SU-DHL-6 (cell line): ENCODE results near the gene CDKL5.

ENCODE experiments used
- EZH2phosphoT487 ChIP-seq: fragments of 200-600 bp; sonication (generic), shearing (Covaris generic); conservative IDR thresholded peaks from 2 replicates; pipeline ENCODE4 v1.6.1; 2018; ENCODE audit warnings: mild to moderate bottlenecking, antibody characterized with exemption, low read length, moderate library complexity, mixed read lengths
- TF ChIP-seq, protein P1 (sequence below): fragments of 200-600 bp; sonication (generic); IDR thresholded peaks from one replicate; pipeline ENCODE4 v1.5.1; 2017; ENCODE audit warnings: antibody characterized with exemption, mild to moderate bottlenecking, low read length, moderate library complexity; ENCODE audit not compliant: insufficient read depth, poor library complexity, severe bottlenecking

DNA sequence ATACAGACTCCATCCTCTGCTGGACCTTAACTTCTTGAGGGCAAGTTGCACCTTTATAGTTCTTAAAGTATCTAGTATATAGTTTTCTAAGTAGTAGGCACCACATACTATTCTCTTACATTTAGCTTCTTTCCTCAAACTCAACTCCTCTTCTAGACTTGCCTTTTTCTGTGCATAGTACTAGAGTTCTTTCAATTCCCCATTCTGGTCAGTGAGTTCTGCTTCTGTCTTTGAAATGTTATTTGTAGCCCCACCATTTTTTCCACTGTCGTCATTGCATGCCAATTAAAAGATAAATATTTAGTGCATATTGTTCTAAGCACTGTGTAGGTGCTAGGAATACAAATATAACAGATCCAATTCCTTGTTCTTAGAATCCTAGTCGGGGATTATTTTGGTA, 31.6 kb downstream of the CDKL5 start:
- TF ChIP-seq, protein P1, sequence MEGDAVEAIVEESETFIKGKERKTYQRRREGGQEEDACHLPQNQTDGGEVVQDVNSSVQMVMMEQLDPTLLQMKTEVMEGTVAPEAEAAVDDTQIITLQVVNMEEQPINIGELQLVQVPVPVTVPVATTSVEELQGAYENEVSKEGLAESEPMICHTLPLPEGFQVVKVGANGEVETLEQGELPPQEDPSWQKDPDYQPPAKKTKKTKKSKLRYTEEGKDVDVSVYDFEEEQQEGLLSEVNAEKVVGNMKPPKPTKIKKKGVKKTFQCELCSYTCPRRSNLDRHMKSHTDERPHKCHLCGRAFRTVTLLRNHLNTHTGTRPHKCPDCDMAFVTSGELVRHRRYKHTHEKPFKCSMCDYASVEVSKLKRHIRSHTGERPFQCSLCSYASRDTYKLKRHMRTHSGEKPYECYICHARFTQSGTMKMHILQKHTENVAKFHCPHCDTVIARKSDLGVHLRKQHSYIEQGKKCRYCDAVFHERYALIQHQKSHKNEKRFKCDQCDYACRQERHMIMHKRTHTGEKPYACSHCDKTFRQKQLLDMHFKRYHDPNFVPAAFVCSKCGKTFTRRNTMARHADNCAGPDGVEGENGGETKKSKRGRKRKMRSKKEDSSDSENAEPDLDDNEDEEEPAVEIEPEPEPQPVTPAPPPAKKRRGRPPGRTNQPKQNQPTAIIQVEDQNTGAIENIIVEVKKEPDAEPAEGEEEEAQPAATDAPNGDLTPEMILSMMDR, result no peak
- TF ChIP-seq EZH2phosphoT487, result no peak
